K562 (cell line): ENCODE measurements around the gene TOM1. TPM values are rescaled to one million over a fixed set of nuclear protein-coding genes. Genes with fewer than 3 reads are reported as not detected.

Experiments
- FOXK1 ChIP-seq: sonication (generic); formaldehyde crosslinking; IDR thresholded peaks from 2 replicates; pipeline ENCODE4 v1.8.0; 2022; ENCODE audit warnings: missing genetic modification reagents, mild to moderate bottlenecking, borderline replicate concordance
- JUNB ChIP-seq: fragments of 450-650 bp; formaldehyde crosslinking; conservative IDR thresholded peaks from 2 replicates; pipeline ENCODE4 v1.4.0; 2020; ENCODE audit warnings: mild to moderate bottlenecking
- SMC3 ChIP-seq: conservative IDR thresholded peaks from 2 replicates; pipeline ENCODE4 v1.6.1; 2011; ENCODE audit warnings: low read depth, low read length, improper control_type of control experiment; ENCODE audit not compliant: insufficient read depth
- polyA plus RNA-seq, 8 experiments: library from polyadenylated mRNA; depleted of rRNA in 4 of 8; stranded (reverse) in 5 of 8; unstranded in 3 of 8; fragments of >200 nt; fragmentation: Nextera tagmentation in 2 of 8; fragmentation: Illumina TruSeq in 1 of 8; extraction: Ambion mirVana in 2 of 8; extraction: Trizol in 1 of 8; gene quantifications; 2 replicates each; pipeline versions ENCODE4 v1.2.1 to v1.2.3, GENCODE V29; 2011 to 2014; ENCODE audit warnings: inconsistent platforms in 1 of 8, missing spikeins in 1 of 8
- total RNA-seq, 7 experiments: library from RNA; depleted of rRNA in 6 of 7; stranded (reverse); fragments of >200 nt in 6 of 7; fragmentation: Illumina TruSeq in 2 of 7; extraction: Trizol in 2 of 7; gene quantifications; 2 replicates each; pipeline versions ENCODE4 v1.2.1 to v1.2.3, GENCODE V29; 2011 to 2021; ENCODE audit warnings: low replicate concordance in 1 of 7
- TF ChIP-seq, protein P1 (sequence below): fragments of 450-650 bp; formaldehyde crosslinking; IDR thresholded peaks from 2 replicates; pipeline ENCODE4 v1.4.0; 2020; ENCODE audit warnings: mild to moderate bottlenecking
- TF ChIP-seq, protein P2 (sequence below): fragments of 450-650 bp; IDR thresholded peaks from 2 replicates; pipeline ENCODE4 v1.6.1; 2017; ENCODE audit warnings: antibody characterized with exemption, mild to moderate bottlenecking

The TOM1 gene
- total and polyA plus RNA-seq, 9 of the 15 experiments (the other 6 are each of a cell fraction or from before 2014, with no cell fraction given): 0.64 to 20.6 (median 12.0) TPM

DNA sequence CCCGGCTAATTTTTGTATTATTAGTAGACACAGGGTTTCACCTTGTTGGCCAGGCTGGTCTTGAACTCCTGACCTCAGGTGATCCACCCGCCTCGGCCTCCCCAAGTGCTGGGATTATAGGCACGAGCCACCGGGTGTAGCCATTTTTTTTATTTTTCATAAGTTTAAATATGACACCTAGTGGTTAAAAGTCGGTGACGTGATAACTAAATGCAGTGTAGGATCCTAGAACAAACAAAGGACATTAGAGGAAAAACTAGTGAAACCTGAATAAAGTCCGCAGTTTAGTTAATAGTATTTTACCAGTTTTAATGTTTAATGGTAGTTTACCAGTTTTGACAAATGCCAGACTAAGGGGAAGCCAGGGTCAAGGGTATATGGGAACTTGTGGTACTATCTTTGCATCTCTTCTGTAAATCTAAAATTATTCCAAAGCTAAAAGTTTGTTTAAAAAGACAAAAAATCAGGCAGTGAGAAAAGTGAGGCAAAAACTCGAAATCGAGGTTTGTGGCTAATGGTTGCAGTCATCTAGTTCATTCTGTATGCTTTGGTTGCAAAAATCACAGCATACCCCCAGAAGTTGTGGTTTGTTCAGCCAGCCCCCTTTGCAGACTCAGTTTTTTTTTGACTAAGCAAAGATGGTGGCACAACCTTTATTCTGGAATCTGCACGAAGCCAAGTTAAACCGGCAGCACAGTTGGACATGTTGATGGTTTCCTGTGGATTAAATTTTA lies 29.6 kb downstream of the TOM1 start (continued):
- no peak for TF ChIP-seq FOXK1
- TF ChIP-seq SMC3: no peak
- TF ChIP-seq JUNB (CRISPR knock-in tag): no peak
- TF ChIP-seq, protein P1, sequence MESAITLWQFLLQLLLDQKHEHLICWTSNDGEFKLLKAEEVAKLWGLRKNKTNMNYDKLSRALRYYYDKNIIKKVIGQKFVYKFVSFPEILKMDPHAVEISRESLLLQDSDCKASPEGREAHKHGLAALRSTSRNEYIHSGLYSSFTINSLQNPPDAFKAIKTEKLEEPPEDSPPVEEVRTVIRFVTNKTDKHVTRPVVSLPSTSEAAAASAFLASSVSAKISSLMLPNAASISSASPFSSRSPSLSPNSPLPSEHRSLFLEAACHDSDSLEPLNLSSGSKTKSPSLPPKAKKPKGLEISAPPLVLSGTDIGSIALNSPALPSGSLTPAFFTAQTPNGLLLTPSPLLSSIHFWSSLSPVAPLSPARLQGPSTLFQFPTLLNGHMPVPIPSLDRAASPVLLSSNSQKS (CRISPR knock-in tag): no peak
- TF ChIP-seq, protein P2, sequence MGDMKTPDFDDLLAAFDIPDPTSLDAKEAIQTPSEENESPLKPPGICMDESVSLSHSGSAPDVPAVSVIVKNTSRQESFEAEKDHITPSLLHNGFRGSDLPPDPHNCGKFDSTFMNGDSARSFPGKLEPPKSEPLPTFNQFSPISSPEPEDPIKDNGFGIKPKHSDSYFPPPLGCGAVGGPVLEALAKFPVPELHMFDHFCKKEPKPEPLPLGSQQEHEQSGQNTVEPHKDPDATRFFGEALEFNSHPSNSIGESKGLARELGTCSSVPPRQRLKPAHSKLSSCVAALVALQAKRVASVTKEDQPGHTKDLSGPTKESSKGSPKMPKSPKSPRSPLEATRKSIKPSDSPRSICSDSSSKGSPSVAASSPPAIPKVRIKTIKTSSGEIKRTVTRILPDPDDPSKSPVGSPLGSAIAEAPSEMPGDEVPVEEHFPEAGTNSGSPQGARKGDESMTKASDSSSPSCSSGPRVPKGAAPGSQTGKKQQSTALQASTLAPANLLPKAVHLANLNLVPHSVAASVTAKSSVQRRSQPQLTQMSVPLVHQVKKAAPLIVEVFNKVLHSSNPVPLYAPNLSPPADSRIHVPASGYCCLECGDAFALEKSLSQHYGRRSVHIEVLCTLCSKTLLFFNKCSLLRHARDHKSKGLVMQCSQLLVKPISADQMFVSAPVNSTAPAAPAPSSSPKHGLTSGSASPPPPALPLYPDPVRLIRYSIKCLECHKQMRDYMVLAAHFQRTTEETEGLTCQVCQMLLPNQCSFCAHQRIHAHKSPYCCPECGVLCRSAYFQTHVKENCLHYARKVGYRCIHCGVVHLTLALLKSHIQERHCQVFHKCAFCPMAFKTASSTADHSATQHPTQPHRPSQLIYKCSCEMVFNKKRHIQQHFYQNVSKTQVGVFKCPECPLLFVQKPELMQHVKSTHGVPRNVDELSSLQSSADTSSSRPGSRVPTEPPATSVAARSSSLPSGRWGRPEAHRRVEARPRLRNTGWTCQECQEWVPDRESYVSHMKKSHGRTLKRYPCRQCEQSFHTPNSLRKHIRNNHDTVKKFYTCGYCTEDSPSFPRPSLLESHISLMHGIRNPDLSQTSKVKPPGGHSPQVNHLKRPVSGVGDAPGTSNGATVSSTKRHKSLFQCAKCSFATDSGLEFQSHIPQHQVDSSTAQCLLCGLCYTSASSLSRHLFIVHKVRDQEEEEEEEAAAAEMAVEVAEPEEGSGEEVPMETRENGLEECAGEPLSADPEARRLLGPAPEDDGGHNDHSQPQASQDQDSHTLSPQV: no peak
